Astrocyte of the spinal cord (primary cell): ENCODE data around the gene UST.
A peak's percentile ranks its signal among the peaks of the same experiment; 100 is the strongest.

Source experiments
- DNase-seq: peaks from one replicate; pipeline ENCODE4 v3.0.0; 2011; ENCODE audit warnings: low read depth, low spot score
- H3K4me3 ChIP-seq: 2 replicates; pipeline ENCODE4 v1.5.1; 2011; ENCODE audit warnings: low read depth, mild to moderate bottlenecking, low read length, moderate library complexity
- CTCF ChIP-seq: IDR thresholded peaks from 2 replicates; pipeline ENCODE4 v1.5.1; 2012; ENCODE audit warnings: low read depth, mild to moderate bottlenecking, low read length, inconsistent platforms
- in situ Hi-C: cut with HindIII; loops from 2 replicates; pipeline ENCODE4 v1.10.0; 2017; ENCODE audit warnings: low sequenced_read_pairs

The UST gene

GRCh38 chr6:148883270-148883669, 136.4 kb downstream of the UST start:
- TF ChIP-seq CTCF: no peak
- DNase-seq: no peak
- in situ Hi-C loops: no loop called here
- no peak overlapping the region for H3K4me3 ChIP-seq

- DNase-seq: no peak
- in situ Hi-C loops: no loop called here
- no peak overlapping the region for H3K4me3 ChIP-seq
- TF ChIP-seq CTCF: no peak
These were observed 137.6 kb downstream of the UST start for GRCh38 chr6:148884461-148884860.

- TF ChIP-seq CTCF: no peak
- H3K4me3 ChIP-seq: no peak overlapping the region
- DNase-seq: peak; percentile 89
- in situ Hi-C loops: no loop called here
These were observed 138.5 kb downstream of the UST start for GRCh38 chr6:148885136-148885865.

DNA sequence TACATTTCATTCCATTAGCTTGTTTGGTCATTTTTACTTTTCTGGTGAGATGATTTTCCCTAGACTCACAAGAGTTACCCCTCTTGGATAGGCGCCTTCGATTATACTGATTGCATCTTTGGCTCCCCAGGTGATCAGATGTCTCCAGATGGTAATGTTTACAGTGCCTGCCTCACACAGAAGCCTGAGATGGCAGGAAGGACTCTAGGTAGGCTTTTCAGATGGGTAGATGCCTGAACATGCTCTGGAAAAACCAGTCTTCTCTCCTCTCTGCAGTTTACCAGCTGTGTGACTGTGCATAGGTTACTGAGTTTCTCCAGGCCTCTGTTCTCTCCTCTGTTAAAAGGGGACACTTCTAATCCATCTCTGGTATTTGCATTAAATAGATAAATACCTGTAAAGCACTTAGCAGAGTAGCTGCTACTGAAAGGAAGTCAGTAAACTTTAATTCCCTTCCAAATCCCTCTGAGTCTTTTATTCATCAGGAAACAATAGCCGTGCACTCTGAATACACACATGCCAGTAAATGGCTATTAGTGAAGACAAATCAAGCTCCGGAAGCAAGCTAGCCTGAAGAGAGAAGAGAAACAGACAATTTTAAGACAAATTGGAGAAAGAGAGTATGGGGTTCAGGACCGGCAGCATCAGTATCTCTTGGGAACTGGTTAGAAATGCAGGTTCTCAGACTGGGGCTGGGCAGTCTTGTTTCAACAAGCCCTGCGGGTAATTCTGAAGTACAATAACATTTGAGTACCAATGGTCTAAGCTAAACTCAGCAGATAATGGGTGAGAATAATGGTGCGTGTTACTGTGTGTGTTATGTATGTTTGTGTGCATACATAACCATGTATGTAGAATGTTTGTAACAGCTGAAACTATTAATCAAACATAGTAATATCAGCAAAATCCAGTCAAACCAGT, 139.4 kb downstream of the UST start:
- peak; percentile 26 for DNase-seq
- no peak overlapping the region for H3K4me3 ChIP-seq
- no peak for TF ChIP-seq CTCF
- in situ Hi-C loops: no loop called here

GRCh38 chr6:148887181-148887580, 140.4 kb downstream of the UST start:
- DNase-seq: peak; percentile 16
- in situ Hi-C loops: no loop called here
- H3K4me3 ChIP-seq: no peak overlapping the region
- no peak for TF ChIP-seq CTCF

DNA sequence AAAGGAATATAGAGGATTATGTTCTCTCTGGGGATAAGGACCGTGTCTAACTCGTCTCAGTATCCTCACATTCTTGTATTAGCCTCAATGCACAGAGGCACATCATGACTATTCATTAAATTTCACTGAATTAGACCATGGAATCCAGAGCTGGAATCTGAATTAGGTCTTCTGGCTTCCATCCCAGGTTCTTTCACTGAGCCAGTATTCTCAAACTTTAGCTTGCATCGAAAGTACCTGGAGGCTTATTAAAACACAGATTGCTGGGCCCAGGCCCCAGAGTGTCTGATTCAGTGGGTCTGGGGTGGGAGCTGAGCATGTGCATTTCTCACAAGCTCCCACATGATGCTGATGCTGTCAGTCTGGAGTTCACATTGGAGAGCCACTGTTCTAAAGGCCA, 142.0 kb downstream of the UST start:
- no peak for TF ChIP-seq CTCF
- in situ Hi-C loops: no loop called here
- no peak overlapping the region for H3K4me3 ChIP-seq
- peak; percentile 69 for DNase-seq
